NB4 (cell line): ENCODE results near the gene IFNL2.

Experiments used
- DNase-seq: peaks from one replicate; pipeline ENCODE4 v3.0.0; 2010; ENCODE audit warnings: low read depth
- H3K4me3 ChIP-seq: one replicate; pipeline ENCODE4 v1.5.1; 2011; ENCODE audit warnings: mild to moderate bottlenecking, low read depth, low read length, moderate library complexity
- MYC ChIP-seq: IDR thresholded peaks from 2 replicates; pipeline ENCODE4 v1.6.1; 2011; ENCODE audit warnings: low read depth, low read length
- POLR2A ChIP-seq: IDR thresholded peaks from 2 replicates; pipeline ENCODE4 v1.6.1; 2011; ENCODE audit warnings: mild to moderate bottlenecking; ENCODE audit not compliant: insufficient read length; ENCODE audit errors: extremely low read depth
- TF ChIP-seq, protein P1 (sequence below): IDR thresholded peaks from 2 replicates; pipeline ENCODE4 v1.6.1; 2011; ENCODE audit warnings: low read depth, low read length
- TF ChIP-seq, protein P2 (sequence below): IDR thresholded peaks from one replicate; pipeline ENCODE4 v1.5.1; 2012; ENCODE audit warnings: low read depth, low read length

IFNL2 gene

DNA sequence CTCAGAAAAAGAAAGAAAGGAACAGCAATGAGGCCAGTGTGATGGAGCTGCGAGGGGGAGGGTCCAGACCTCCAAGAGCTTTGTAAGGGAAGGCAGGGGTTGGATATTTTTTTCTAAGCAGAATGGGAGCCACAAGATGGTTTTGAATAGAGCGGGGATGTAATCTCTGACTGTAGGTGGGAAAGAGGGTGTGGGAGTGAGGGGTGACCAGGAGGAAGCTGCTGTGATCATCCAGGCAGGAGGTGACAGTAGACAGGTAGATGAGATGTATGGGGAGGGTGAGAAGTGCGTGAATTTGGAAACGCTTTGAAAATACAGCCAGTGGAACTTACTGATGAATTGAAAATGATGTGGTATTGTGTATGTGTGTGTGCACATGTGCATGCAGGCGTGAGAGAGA, 7.4 kb downstream of the IFNL2 start:
- no peak for DNase-seq
- TF ChIP-seq, protein P1, sequence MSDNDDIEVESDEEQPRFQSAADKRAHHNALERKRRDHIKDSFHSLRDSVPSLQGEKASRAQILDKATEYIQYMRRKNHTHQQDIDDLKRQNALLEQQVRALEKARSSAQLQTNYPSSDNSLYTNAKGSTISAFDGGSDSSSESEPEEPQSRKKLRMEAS = no peak
- TF ChIP-seq POLR2A (no peak), MYC (no peak)
- TF ChIP-seq, protein P2, sequence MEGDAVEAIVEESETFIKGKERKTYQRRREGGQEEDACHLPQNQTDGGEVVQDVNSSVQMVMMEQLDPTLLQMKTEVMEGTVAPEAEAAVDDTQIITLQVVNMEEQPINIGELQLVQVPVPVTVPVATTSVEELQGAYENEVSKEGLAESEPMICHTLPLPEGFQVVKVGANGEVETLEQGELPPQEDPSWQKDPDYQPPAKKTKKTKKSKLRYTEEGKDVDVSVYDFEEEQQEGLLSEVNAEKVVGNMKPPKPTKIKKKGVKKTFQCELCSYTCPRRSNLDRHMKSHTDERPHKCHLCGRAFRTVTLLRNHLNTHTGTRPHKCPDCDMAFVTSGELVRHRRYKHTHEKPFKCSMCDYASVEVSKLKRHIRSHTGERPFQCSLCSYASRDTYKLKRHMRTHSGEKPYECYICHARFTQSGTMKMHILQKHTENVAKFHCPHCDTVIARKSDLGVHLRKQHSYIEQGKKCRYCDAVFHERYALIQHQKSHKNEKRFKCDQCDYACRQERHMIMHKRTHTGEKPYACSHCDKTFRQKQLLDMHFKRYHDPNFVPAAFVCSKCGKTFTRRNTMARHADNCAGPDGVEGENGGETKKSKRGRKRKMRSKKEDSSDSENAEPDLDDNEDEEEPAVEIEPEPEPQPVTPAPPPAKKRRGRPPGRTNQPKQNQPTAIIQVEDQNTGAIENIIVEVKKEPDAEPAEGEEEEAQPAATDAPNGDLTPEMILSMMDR = no peak
- H3K4me3 ChIP-seq = no peak overlapping the region

DNA sequence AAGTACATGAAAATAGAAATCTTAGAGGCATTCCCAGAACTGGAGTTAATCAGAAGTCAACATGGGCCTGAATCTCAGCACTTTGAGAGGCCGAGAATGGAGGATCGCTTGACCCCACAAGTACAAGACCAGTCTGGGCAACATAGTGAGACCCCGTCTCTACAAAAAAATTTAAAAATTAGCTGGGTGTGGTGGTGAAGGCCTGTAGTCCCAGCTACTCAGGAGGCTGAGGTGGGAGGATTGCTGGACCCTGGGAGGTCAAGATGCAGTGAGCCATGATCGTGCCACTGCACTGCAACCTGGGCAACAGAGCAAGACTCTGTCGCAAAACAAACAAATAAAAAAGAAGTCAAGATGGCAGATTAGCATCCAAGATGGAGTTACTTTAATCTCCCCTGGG, 8.5 kb downstream of the IFNL2 start:
- H3K4me3 ChIP-seq = no peak overlapping the region
- DNase-seq = no peak
- no peak for TF ChIP-seq MYC
- TF ChIP-seq, protein P1 = no peak
- TF ChIP-seq, protein P2 = no peak
- TF ChIP-seq POLR2A = no peak

DNA sequence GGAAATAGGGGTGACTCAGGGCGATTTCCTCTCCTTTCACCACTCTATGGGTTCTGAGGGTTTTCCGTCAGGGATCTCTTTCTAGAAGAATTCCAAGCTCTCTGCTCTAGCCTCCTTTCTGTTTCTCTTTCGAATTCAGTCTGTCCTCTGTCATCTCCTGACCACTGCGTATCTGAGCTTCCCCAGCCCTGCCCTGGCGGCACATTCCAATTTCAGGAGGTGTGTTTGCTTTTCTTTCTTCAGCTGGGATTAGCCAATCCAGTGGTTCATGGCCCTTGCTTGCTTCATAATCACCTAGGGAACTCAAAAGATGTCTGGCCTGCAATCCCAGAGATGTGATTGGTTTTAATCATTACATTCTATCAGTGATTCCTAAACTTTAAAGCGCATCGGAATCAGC, 9.4 kb downstream of the IFNL2 start:
- no peak overlapping the region for H3K4me3 ChIP-seq
- DNase-seq = no peak
- TF ChIP-seq POLR2A (no peak), MYC (no peak)
- TF ChIP-seq, protein P2 = no peak
- TF ChIP-seq, protein P1 = no peak

DNA sequence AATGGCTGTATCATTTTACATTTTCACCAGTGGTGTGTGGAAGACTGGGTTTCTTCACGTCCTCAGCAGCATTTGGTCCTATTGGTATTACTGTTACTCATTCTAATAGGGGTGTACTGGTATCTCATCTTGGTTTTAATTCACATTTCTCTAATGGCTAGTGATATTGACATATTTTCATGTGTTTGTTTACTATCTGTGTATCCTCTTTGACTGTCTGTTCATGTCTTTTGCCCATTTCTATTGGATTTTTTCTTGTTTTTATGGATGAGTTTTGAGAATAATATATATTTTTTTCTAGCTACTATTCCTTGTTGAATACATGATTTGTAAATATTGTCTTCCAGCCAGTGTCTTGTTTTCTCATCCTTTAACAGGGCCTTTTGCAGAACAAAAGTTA, 13.8 kb downstream of the IFNL2 start:
- TF ChIP-seq, protein P2 = no peak
- DNase-seq = no peak
- no peak overlapping the region for H3K4me3 ChIP-seq

- no peak overlapping the region for H3K4me3 ChIP-seq
- no peak for DNase-seq
- TF ChIP-seq, protein P1 = no peak
- TF ChIP-seq POLR2A (no peak), MYC (no peak)
- TF ChIP-seq, protein P2 = no peak
These were observed 15.8 kb downstream of the IFNL2 start for GRCh38 chr19:39284032-39284431.

- no peak for TF ChIP-seq POLR2A
- TF ChIP-seq, protein P1 = no peak
- no peak for TF ChIP-seq MYC
- TF ChIP-seq, protein P2 = no peak
- DNase-seq = no peak
- no peak overlapping the region for H3K4me3 ChIP-seq
These were observed 25.2 kb downstream of the IFNL2 start for GRCh38 chr19:39293394-39293793.
